ENCODE results near the gene EAF1. TPM values are rescaled to one million over a fixed set of nuclear protein-coding genes. Genes with fewer than 3 reads are reported as not detected.
"Not testable (repeated sequence)": the region's sequence is repeated elsewhere in the genome, so short reads cannot be mapped to it uniquely, and the experiment has no call there.

The EAF1 gene
- total RNA-seq, 1 donor from 2014 or later: 17.8 TPM

GRCh38 chr3:15409774-15410173, 17.6 kb upstream of the EAF1 start:
- Mint-ChIP-seq H3K27ac (ENCODE audit: unreplicated experiment) (no peak overlapping the region), H3K36me3 (ENCODE audit: unreplicated experiment) (peaks cover 38% of the 10 kb centered on the region), H3K9me3 (ENCODE audit: unreplicated experiment) (no peaks in the 10 kb centered on the region), H3K4me1 (ENCODE audit: unreplicated experiment) (no peaks in the 10 kb centered on the region), H3K4me3 (ENCODE audit: unreplicated experiment) (no peak overlapping the region), H3K27me3 (ENCODE audit: unreplicated experiment) (no peaks in the 10 kb centered on the region)
- no peak for DNase-seq (ENCODE audit: extremely low spot score, unreplicated experiment)
- no peak for TF ChIP-seq CTCF (IDR thresholded peaks at IDR 0.05)

- H3K36me3 Mint-ChIP-seq (ENCODE audit: unreplicated experiment): peaks cover 50% of the 10 kb centered on the region
- not testable (repeated sequence) for H3K4me1 Mint-ChIP-seq (ENCODE audit: unreplicated experiment); H3K27ac Mint-ChIP-seq (ENCODE audit: unreplicated experiment); H3K9me3 Mint-ChIP-seq (ENCODE audit: unreplicated experiment); H3K4me3 Mint-ChIP-seq (ENCODE audit: unreplicated experiment); H3K27me3 Mint-ChIP-seq (ENCODE audit: unreplicated experiment)
- peak; percentile 70 for DNase-seq (ENCODE audit: extremely low spot score, unreplicated experiment)
Measured at GRCh38 chr3:15410966-15411365, 16.4 kb upstream of the EAF1 start.

- DNase-seq (ENCODE audit: extremely low spot score, unreplicated experiment): no peak
- peaks cover 8% of the 10 kb centered on the region for H3K4me1 Mint-ChIP-seq (ENCODE audit: unreplicated experiment)
- H3K27me3 Mint-ChIP-seq (ENCODE audit: unreplicated experiment): no peaks in the 10 kb centered on the region
- H3K27ac Mint-ChIP-seq (ENCODE audit: unreplicated experiment): no peak overlapping the region
- H3K9me3 Mint-ChIP-seq (ENCODE audit: unreplicated experiment): no peaks in the 10 kb centered on the region
- TF ChIP-seq CTCF (IDR thresholded peaks at IDR 0.05): no peak
- H3K36me3 Mint-ChIP-seq (ENCODE audit: unreplicated experiment): peaks cover 25% of the 10 kb centered on the region
- H3K4me3 Mint-ChIP-seq (ENCODE audit: unreplicated experiment): no peak overlapping the region
Measured at GRCh38 chr3:15420871-15421270, 6.5 kb upstream of the EAF1 start.

GRCh38 chr3:15426579-15427118, 749 bp upstream of the EAF1 start:
- H3K27me3 Mint-ChIP-seq (ENCODE audit: unreplicated experiment): no peaks in the 10 kb centered on the region

GRCh38 chr3:15427981-15428380, 583 bp downstream of the EAF1 start:
- Mint-ChIP-seq H3K9me3 (ENCODE audit: unreplicated experiment) (no peaks in the 10 kb centered on the region), H3K4me3 (ENCODE audit: unreplicated experiment) (peak overlapping the region; percentile 94), H3K27ac (ENCODE audit: unreplicated experiment) (peak overlapping the region; percentile 93), H3K4me1 (ENCODE audit: unreplicated experiment) (peaks cover 36% of the 10 kb centered on the region), H3K27me3 (ENCODE audit: unreplicated experiment) (no peaks in the 10 kb centered on the region), H3K36me3 (ENCODE audit: unreplicated experiment) (peaks cover 17% of the 10 kb centered on the region)
- DNase-seq (ENCODE audit: extremely low spot score, unreplicated experiment): no peak
- no peak for TF ChIP-seq CTCF (IDR thresholded peaks at IDR 0.05)

More at GRCh38 chr3:15426579-15427118, 749 bp upstream of the EAF1 start:
- Mint-ChIP-seq H3K4me1 (ENCODE audit: unreplicated experiment) (peaks cover 36% of the 10 kb centered on the region), H3K36me3 (ENCODE audit: unreplicated experiment) (peaks cover 15% of the 10 kb centered on the region), H3K4me3 (ENCODE audit: unreplicated experiment) (peak overlapping the region; percentile 94), H3K27ac (ENCODE audit: unreplicated experiment) (peak overlapping the region; percentile 93), H3K9me3 (ENCODE audit: unreplicated experiment) (no peaks in the 10 kb centered on the region)
- no peak for DNase-seq (ENCODE audit: extremely low spot score, unreplicated experiment)
- no peak for TF ChIP-seq CTCF (IDR thresholded peaks at IDR 0.05)

GRCh38 chr3:15428539-15428938, 1.1 kb downstream of the EAF1 start:
- no peak for DNase-seq (ENCODE audit: extremely low spot score, unreplicated experiment)
- Mint-ChIP-seq H3K36me3 (ENCODE audit: unreplicated experiment) (peaks cover 19% of the 10 kb centered on the region), H3K27ac (ENCODE audit: unreplicated experiment) (peak overlapping the region; percentile 93), H3K27me3 (ENCODE audit: unreplicated experiment) (no peaks in the 10 kb centered on the region), H3K4me3 (ENCODE audit: unreplicated experiment) (peak overlapping the region; percentile 94), H3K9me3 (ENCODE audit: unreplicated experiment) (no peaks in the 10 kb centered on the region), H3K4me1 (ENCODE audit: unreplicated experiment) (peaks cover 36% of the 10 kb centered on the region)
- TF ChIP-seq CTCF (IDR thresholded peaks at IDR 0.05): no peak

Data from osteocyte (in vitro differentiated cells).